GM21576 (cell line): ENCODE data around the gene G6PC3.

Experiments used
- ATAC-seq: cut with Tn5 transposase; IDR thresholded peaks from one replicate; pipeline ENCODE4 v1.9.1; 2021; ENCODE audit warnings: mild to moderate bottlenecking, moderate library complexity; ENCODE audit not compliant: unreplicated experiment

The G6PC3 gene

GRCh38 chr17:44059101-44059892 is 11.2 kb upstream of the G6PC3 start:
- ATAC-seq: no peak

- ATAC-seq: no peak
Observed at GRCh38 chr17:44061446-44061845, 9.1 kb upstream of the G6PC3 start.

- ATAC-seq: no peak
Observed at GRCh38 chr17:44062871-44063270, 7.7 kb upstream of the G6PC3 start.

- ATAC-seq: no peak
Observed at GRCh38 chr17:44063704-44064639, 6.6 kb upstream of the G6PC3 start.

GRCh38 chr17:44065668-44066203 is 4.8 kb upstream of the G6PC3 start:
- no peak for ATAC-seq

- peak; percentile 54 for ATAC-seq
Observed at GRCh38 chr17:44066204-44066930, 4.2 kb upstream of the G6PC3 start, which contains the start of gene LSM12. Gene LSM12 (minus strand): TSS chr17:44066671. CDS start chr17:44066587, 84 bp downstream.

GRCh38 chr17:44067545-44067940 is 3.0 kb upstream of the G6PC3 start:
- ATAC-seq: no peak

- peak; percentile 8 for ATAC-seq
Observed at GRCh38 chr17:44069974-44070454, 521 bp upstream of the G6PC3 start.

- no peak for ATAC-seq
Observed at GRCh38 chr17:44071198-44071520, 624 bp downstream of the G6PC3 start.

GRCh38 chr17:44071772-44072171 is 1.2 kb downstream of the G6PC3 start:
- ATAC-seq: no peak

- no peak for ATAC-seq
Observed at GRCh38 chr17:44074231-44074910, 3.8 kb downstream of the G6PC3 start.

GRCh38 chr17:44074911-44075285 is 4.4 kb downstream of the G6PC3 start:
- ATAC-seq: no peak

GRCh38 chr17:44075598-44076293 is 5.2 kb downstream of the G6PC3 start:
- no peak for ATAC-seq

- no peak for ATAC-seq
Observed at GRCh38 chr17:44076716-44077594, 6.4 kb downstream of the G6PC3 start.

GRCh38 chr17:44077595-44077909 is 7.0 kb downstream of the G6PC3 start:
- no peak for ATAC-seq

- no peak for ATAC-seq
Observed at GRCh38 chr17:44078412-44078811, 7.9 kb downstream of the G6PC3 start.

- ATAC-seq: no peak
Observed at GRCh38 chr17:44079877-44080821, 9.6 kb downstream of the G6PC3 start.

GRCh38 chr17:44081681-44082080 is 11.1 kb downstream of the G6PC3 start:
- ATAC-seq: no peak
